Measurements from ENCODE around the gene NTN5. TPM values are rescaled to one million over a fixed set of nuclear protein-coding genes. Genes with fewer than 3 reads are reported as not detected.

Gene NTN5
- total and polyA plus RNA-seq, 10 of the 15 experiments (the other 5 are each of a cell fraction or from before 2014, with no cell fraction given), result 0.07 to 0.22 TPM; not detected in 8

DNA sequence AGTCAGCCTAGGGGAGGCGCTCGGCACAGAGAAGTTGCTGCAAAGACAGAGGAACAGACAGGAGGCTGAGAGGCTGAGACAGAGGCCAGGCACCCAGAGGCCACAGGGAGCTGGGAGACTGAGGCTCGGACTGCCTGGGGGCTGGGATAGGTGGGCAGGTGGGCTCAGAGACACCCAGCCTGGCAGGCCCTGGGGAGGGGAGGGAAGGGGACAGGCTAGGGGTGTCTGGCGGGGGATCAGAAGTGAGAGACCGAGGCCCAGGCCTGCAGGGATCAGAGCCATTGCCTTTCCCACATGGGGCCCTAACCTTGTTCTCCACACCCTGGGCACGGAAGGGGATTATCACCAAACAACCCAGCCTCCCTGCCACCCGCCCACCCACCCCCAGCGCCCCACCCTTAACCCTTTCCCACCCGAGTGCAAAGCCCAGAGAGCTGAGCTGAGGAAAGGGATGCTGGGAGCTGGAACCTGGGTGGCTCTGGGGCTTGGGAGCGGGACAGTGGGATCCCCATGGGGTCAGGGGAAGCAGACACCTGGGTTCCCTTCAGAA is 1.3 kb downstream of the NTN5 start:
- BruUV-seq (replicated peaks), result no TSS peak
- H3K4me1 ChIP-seq (ENCODE audit: control insufficient read depth, insufficient read depth, low read length), result no peaks in the 10 kb centered on the region
- SMC1A ChIA-PET (ENCODE audit: uncharacterized antibody, unreplicated experiment), result no interaction called here
- POLR2A ChIA-PET, result no interaction called here
- no peak overlapping the region for H2AFZ ChIP-seq (ENCODE audit: control insufficient read depth, low read depth, low read length)
- H4K20me1 ChIP-seq (ENCODE audit: control insufficient read depth, insufficient read depth), result no peaks in the 10 kb centered on the region
- H3K27me3 ChIP-seq (replicated peaks in 1 of 2; ENCODE audit: control insufficient read depth in 2 of 2, insufficient read depth in 2 of 2, low read length in 1 of 2), result no peaks in the 10 kb centered on the region
- 41% methylated on average over 7 of the region's 10 CpGs for WGBS (ENCODE audit: insufficient coverage, insufficient replicate concordance, low lambda C conversion rate, missing lambda C conversion rate)
- ATAC-seq, result no peak; the same call in 2 of the 3 replicates
- H3K4me2 ChIP-seq (ENCODE audit: control insufficient read depth, insufficient read depth), result no peak overlapping the region
- H3K79me2 ChIP-seq (ENCODE audit: control insufficient read depth, insufficient read depth, low read length), result no peaks in the 10 kb centered on the region
- H3K9ac ChIP-seq (ENCODE audit: control insufficient read depth, insufficient read depth, low read length), result no peak overlapping the region
- no peaks in the 10 kb centered on the region; the same call in 2 of the 3 replicates for H3K9me3 ChIP-seq (replicated peaks; ENCODE audit: control insufficient read depth, insufficient read depth, low read length)
- in situ Hi-C loops (cut with MboI) (no loop called here), intact Hi-C loops (cut with micrococcal nuclease; ENCODE audit: unreplicated experiment) (no loop called here)
- no peaks in the 10 kb centered on the region for H3K36me3 ChIP-seq (ENCODE audit: control insufficient read depth in 2 of 2, insufficient read depth in 2 of 2, low read length in 1 of 2)
- no peak overlapping the region for H3K27ac ChIP-seq (ENCODE audit: control insufficient read depth, insufficient read depth)
- no peak for DNase-seq (ENCODE audit: low read depth, low spot score)
- RAD21 ChIA-PET (ENCODE audit: unreplicated experiment), result no interaction called here
- FAIRE-seq, result no peak
- no peak overlapping the region for H3K4me3 ChIP-seq
- TF ChIP-seq CHD4 (IDR thresholded peaks at IDR 0.05) (no peak), BMI1 (IDR thresholded peaks at IDR 0.05; ENCODE audit: borderline replicate concordance) (no peak), WRNIP1 (IDR thresholded peaks at IDR 0.05; ENCODE audit: borderline replicate concordance, low read depth, low read length) (no peak), ZBTB4 (CRISPR knock-in tag; IDR thresholded peaks at IDR 0.05) (no peak), ESRRA (IDR thresholded peaks at IDR 0.05; ENCODE audit: low read length) (no peak), NRF1 (conservative IDR thresholded peaks at IDR 0.05; ENCODE audit: low read depth, low read length) (no peak), RFX5 (IDR thresholded peaks at IDR 0.05; ENCODE audit: low read depth, low read length) (no peak), BCLAF1 (IDR thresholded peaks at IDR 0.05) (no peak), MXI1 (IDR thresholded peaks at IDR 0.05; ENCODE audit: low read depth, low read length) (no peak)
- CTCF ChIA-PET, result interaction anchor here (1.4 kb wide), 1 partner anchor 26 kb away, joined by 5 read pairs; the partner anchor contains the start of gene CA11

Data from GM12878 (cell line).